Large intestine (tissue), 3 donors: ENCODE measurements around the gene TRIP10. TPM values are rescaled to one million over a fixed set of nuclear protein-coding genes. Genes with fewer than 3 reads are reported as not detected.
"Not testable (repeated sequence)": the region's sequence is repeated elsewhere in the genome, so short reads cannot be mapped to it uniquely, and the experiment has no call there.

Experiments used
- DNase-seq, 2 donors: peaks; one replicate each; pipeline versions ENCODE4 v3.0.0 to v3.0.0-alpha.2; 2013
- H3K27ac ChIP-seq: one replicate; pipeline ENCODE4 v1.5.1; 2013; ENCODE audit warnings: low read length
- H3K27me3 ChIP-seq: 2 replicates; pipeline ENCODE4 v1.6.1; 2013; ENCODE audit warnings: low read length; ENCODE audit not compliant: control insufficient read depth, insufficient read depth
- H3K36me3 ChIP-seq: 2 replicates; pipeline ENCODE4 v1.6.1; 2013; ENCODE audit warnings: low read length; ENCODE audit not compliant: control insufficient read depth, insufficient read depth
- H3K4me1 ChIP-seq: one replicate; pipeline ENCODE4 v1.6.1; 2013; ENCODE audit warnings: low read length; ENCODE audit not compliant: control insufficient read depth, insufficient read depth
- H3K4me3 ChIP-seq: one replicate; pipeline ENCODE4 v1.5.1; 2013; ENCODE audit warnings: low read length
- H3K9me3 ChIP-seq: one replicate; pipeline ENCODE4 v1.6.1; 2013; ENCODE audit warnings: mild to moderate bottlenecking, low read depth, low read length, moderate library complexity; ENCODE audit not compliant: control insufficient read depth
- WGBS: methylation state at CpG from one replicate; pipeline ENCODE4 v1.1.5; 2013; ENCODE audit warnings: low lambda C conversion rate; ENCODE audit not compliant: insufficient coverage; 5-methylcytosine and 5-hydroxymethylcytosine counted together
- polyA plus RNA-seq: library from polyadenylated mRNA; unstranded; fragments of 120-200 nt; gene quantifications from one replicate; pipeline ENCODE4 v1.2.1, GENCODE V29; 2013

TRIP10 gene
- polyA plus RNA-seq, 1 donor, result 96.0 TPM

DNA sequence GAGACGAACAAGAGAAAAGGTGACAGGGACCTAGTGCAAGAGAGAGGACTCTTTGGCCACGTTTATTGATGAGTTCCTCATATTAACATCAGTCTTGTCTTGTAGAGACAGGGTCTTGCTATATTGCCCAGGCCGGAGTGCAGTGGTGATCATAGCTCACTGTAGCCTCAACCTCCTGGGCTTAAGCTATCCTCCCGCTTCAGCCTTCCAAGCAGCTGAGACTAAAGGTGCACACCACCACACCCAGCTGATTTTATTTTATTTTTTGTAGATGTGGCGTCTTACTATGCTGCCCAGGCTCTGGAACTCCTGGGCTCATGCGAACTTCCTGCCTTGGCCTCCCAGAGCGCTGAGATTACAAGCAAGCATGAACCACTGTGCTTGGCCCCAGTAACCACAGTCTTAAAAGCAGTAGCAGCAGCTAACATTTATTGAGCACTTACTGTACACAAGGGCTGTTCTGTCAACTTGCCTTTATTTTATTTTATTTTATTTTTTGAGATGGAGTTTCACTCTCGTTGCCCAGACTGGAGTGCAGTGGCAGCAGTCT is 28.8 kb downstream of the TRIP10 start:
- DNase-seq, result no peak
- Histone ChIP-seq H3K36me3 (peaks cover 3% of the 10 kb centered on the region), H3K4me3 (peak overlapping the region; percentile 25), H3K27ac (no peak overlapping the region), H3K27me3 (no peaks in the 10 kb centered on the region), H3K9me3 (no peaks in the 10 kb centered on the region), H3K4me1 (peaks cover 21% of the 10 kb centered on the region)
- 90% methylated on average over 2 of the region's 8 CpGs for WGBS

DNA sequence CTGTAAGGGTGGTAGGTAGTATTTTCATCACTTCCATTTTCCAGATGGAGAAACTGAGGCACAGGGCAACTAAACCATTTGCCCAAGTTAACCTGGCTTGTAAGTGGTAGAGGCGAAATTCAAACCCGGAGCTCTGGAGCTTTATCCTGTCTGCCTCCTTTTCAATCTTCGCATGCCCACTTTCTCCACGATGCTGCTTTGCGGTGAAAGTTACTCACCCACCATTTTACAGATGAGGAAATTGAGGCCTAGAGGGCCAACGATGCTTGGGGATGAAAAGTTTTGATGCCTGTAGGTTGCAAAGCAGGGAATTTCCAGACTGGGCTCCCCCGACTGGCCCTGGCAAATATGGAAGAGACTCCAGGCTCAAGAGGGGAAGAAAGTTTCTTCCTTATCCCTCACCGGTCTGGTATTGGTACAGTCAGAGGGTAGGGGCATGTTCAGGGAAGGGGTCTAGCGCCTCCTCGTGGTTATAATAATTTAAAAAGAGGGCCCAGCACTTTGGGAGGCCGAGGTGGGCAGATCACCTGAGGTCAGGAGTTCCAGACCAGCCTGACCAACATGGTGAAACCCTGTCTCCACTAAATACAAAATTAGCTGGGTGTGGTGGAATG is 29.6 kb downstream of the TRIP10 start:
- no peaks in the 10 kb centered on the region for H3K27me3 ChIP-seq
- no peak overlapping the region for H3K27ac ChIP-seq
- H3K4me1 ChIP-seq, result peaks cover 21% of the 10 kb centered on the region
- WGBS, result no CpG with 5 or more reads among the region's 11 CpGs
- no peaks in the 10 kb centered on the region for H3K9me3 ChIP-seq
- no peaks in the 10 kb centered on the region for H3K36me3 ChIP-seq
- no peak overlapping the region for H3K4me3 ChIP-seq
- no peak for DNase-seq

- not testable (repeated sequence) for H3K27me3 ChIP-seq, H3K4me1 ChIP-seq, H3K9me3 ChIP-seq, H3K27ac ChIP-seq, H3K4me3 ChIP-seq, DNase-seq, H3K36me3 ChIP-seq
- 93% methylated on average over 3 of the region's 7 CpGs for WGBS
Measured at GRCh38 chr19:6771648-6772027, 32.2 kb downstream of the TRIP10 start.

DNA sequence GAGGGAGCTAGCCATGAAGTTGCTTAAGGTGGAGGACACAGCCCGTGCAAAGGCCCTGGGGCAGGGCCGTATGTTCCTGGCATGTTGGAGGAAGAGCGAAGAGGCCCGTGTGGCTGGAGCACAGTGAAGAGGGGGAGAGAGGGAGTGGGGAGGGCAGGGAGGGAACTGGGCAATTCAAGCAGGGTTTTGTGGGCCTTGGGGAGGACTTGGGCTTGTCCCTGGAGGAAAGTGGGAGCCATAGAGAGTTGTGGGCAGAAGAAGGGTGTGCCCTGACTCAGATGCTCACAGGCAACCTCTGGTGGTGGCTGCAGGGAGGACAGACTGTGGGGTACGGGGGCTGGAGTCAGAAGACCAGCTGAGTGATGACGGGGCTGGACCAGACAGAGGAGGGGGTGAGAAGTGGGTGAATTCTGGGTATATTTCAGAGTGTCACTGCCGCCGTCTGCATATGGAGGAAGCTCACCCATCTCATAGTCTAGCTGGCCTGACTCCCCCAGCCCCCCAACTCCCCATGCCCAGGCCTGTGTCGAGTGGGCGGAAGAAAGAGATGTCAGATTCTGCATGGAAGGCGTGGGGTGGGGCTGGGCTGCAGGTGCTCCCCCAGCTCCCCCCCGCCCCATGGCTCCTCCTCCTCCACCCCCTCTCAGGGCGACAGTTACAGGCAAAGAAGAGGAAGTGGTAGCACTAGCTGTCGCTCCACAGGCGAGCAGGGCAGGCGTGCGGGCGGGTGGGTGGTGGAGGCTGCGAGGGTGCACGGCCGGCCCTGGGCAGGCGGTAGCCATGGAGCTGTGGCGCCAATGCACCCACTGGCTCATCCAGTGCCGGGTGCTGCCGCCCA is 32.8 kb downstream of the TRIP10 start, which contains the start of gene VAV1:
VAV1 (plus strand) TSS at position 681 of the 838 bp plus-strand sequence; CDS start at position 781, 100 bp downstream.
- H3K9me3 ChIP-seq, result no peaks in the 10 kb centered on the region
- WGBS, result no CpG with 5 or more reads among the region's 25 CpGs
- DNase-seq, result no peak
- H3K27me3 ChIP-seq, result no peaks in the 10 kb centered on the region
- H3K27ac ChIP-seq, result no peak within 1 kb of the TSS
- H3K4me1 ChIP-seq, result peaks cover 5% of the 10 kb centered on the region
- peak within 1 kb of the TSS; percentile 28 for H3K4me3 ChIP-seq
- no peaks in the 10 kb centered on the region for H3K36me3 ChIP-seq

DNA sequence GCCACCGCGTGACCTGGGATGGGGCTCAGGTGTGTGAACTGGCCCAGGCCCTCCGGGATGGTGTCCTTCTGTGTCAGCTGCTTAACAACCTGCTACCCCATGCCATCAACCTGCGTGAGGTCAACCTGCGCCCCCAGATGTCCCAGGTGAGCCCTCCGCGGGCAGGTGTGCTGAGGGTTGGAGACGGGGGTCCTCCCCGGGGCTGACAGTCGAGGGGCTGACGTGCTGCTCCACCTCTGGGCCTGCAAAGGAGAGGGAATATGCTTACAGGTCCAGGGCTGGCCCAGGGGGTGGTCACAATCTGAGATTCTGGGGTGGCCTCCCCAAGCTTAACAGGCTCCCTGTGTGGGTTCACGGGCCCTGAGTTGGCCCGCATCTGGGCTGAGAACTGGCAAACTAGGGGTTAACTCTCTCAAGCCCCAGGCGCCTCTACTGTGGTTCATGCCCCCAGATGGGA is 33.4 kb downstream of the TRIP10 start:
- Histone ChIP-seq H3K4me3 (peak overlapping the region; percentile 28), H3K27ac (no peak overlapping the region), H3K36me3 (no peaks in the 10 kb centered on the region), H3K4me1 (peaks cover 1% of the 10 kb centered on the region), H3K9me3 (no peaks in the 10 kb centered on the region), H3K27me3 (no peaks in the 10 kb centered on the region)
- DNase-seq, result no peak
- no CpG with 5 or more reads among the region's 14 CpGs for WGBS

- H3K36me3 ChIP-seq, result no peaks in the 10 kb centered on the region
- peak overlapping the region; percentile 13 for H3K4me3 ChIP-seq
- no peak overlapping the region for H3K27ac ChIP-seq
- no peaks in the 10 kb centered on the region for H3K27me3 ChIP-seq
- H3K4me1 ChIP-seq, result no peaks in the 10 kb centered on the region
- DNase-seq, result no peak
- H3K9me3 ChIP-seq, result no peaks in the 10 kb centered on the region
- no CpG with 5 or more reads among the region's 8 CpGs for WGBS
Measured at GRCh38 chr19:6773323-6773931, 33.9 kb downstream of the TRIP10 start.

DNA sequence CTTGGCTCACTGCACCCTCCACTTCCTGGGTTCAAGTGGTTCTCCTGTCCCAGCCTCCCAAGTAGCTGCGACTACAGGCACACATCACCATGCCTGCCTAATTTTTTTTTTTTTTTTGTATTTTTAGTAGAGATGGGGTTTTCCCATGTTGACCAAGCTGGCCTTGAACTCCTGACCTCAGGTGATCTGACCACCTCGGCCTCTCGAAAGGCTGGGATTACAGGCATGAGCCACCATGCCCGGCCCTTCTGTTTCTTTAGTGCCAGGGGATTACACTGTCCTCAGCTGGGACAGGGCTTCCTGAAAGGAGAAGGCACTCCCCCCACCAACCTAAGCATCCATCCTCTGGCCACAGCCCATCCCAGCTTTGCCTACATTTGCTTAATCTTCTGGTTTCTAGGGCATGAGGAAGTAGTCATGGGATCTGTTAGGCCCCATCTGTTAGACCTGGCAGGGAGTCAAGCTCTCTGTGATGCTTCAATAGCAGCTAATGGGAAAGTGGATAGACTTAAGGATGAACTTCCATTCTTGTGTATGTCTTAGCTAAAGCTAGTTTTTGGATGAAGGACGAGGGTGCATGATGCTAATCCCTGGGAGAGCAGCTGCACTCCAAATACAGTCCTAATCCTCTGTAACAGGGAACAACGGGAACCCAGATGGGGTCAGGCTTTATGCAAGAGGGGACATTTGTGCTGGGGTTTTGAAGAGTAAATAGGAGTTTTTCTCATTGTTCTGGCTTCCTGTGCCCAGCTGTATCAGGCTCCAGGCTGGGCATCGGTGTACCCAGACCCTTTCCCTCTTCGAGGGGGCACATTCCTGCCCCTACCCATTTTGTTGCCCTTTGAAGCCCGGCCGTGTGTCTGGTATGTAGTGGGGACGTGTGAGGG is 35.6 kb downstream of the TRIP10 start:
- no peak overlapping the region for H3K27ac ChIP-seq
- H3K36me3 ChIP-seq, result no peaks in the 10 kb centered on the region
- H3K27me3 ChIP-seq, result no peaks in the 10 kb centered on the region
- H3K9me3 ChIP-seq, result no peaks in the 10 kb centered on the region
- DNase-seq, result no peak
- 80% methylated on average over 1 of the region's 11 CpGs for WGBS
- no peaks in the 10 kb centered on the region for H3K4me1 ChIP-seq
- H3K4me3 ChIP-seq, result no peak overlapping the region

GRCh38 chr19:6776045-6776444 is 36.6 kb downstream of the TRIP10 start:
- H3K27me3 ChIP-seq, DNase-seq, H3K36me3 ChIP-seq, H3K4me3 ChIP-seq, H3K4me1 ChIP-seq, H3K27ac ChIP-seq, H3K9me3 ChIP-seq: not testable (repeated sequence)

DNA sequence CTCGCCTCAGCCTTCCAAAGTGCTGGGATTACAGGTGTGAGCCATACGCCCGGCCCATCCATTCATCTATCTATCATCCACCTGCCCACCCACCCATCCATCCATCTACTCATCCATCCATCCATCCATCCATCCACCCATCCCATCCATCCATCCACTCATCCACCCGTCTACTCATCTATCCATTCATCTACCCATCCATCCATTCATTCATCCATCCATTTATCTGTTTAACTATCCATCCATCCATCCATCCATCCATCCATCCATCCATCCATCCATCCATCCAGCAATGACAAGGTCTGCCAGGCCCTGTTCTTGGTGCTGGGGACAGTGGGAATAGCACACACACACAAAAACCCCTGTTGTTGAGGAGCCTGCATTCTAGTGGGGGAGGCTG is 37.5 kb downstream of the TRIP10 start:
- Histone ChIP-seq H3K27me3 (no peaks in the 10 kb centered on the region), H3K4me1 (no peaks in the 10 kb centered on the region), H3K9me3 (no peaks in the 10 kb centered on the region), H3K4me3 (no peak overlapping the region), H3K36me3 (no peaks in the 10 kb centered on the region), H3K27ac (no peak overlapping the region)
- 100% methylated on average over 1 of the region's 4 CpGs for WGBS
- no peak for DNase-seq

GRCh38 chr19:6777434-6777833 is 38.0 kb downstream of the TRIP10 start:
- DNase-seq, result no peak
- Histone ChIP-seq H3K27me3 (no peaks in the 10 kb centered on the region), H3K4me1 (no peaks in the 10 kb centered on the region), H3K36me3 (no peaks in the 10 kb centered on the region), H3K4me3 (no peak overlapping the region), H3K9me3 (no peaks in the 10 kb centered on the region), H3K27ac (no peak overlapping the region)
- no CpG with 5 or more reads among the region's 2 CpGs for WGBS
